MCF 10A (cell line): ENCODE data around the gene OLIG3. TPM values are rescaled to one million over a fixed set of nuclear protein-coding genes. Genes with fewer than 3 reads are reported as not detected.

Experiments
- BruUV-seq: library from RNA; stranded (reverse); fragments of 400-500 nt; replicated peaks from 2 replicates; lab custom pipeline; 2021; lab: Mats Ljungman, UMichigan
- CTCF ChIA-PET: fragments of 300-600 bp; sonication (Branson Sonifier 250); formaldehyde crosslinking; extraction: SDS; loops from one replicate; lab custom pipeline; 2021; ENCODE audit warnings: antibody characterized with exemption, inconsistent platforms; lab: Yijun Ruan, JAX
- POLR2A ChIA-PET: fragments of 300-600, 350-650 bp; sonication (Branson Sonifier 250); formaldehyde crosslinking; extraction: SDS; loops from one replicate; lab custom pipeline; 2020; ENCODE audit warnings: antibody characterized with exemption, inconsistent platforms; lab: Yijun Ruan, JAX
- DNase-seq: peaks from one replicate; pipeline ENCODE4 v3.0.0-alpha.2; 2018; ENCODE audit not compliant: unreplicated experiment
- H3K27ac Mint-ChIP-seq: one replicate; pipeline ENCODE4 v1.8.0; 2022; ENCODE audit warnings: mild to moderate bottlenecking, low read depth, mixed read lengths; ENCODE audit not compliant: unreplicated experiment
- H3K27me3 Mint-ChIP-seq: one replicate; pipeline ENCODE4 v1.8.0; 2022; ENCODE audit warnings: mixed read lengths; ENCODE audit not compliant: insufficient read depth, unreplicated experiment
- H3K36me3 Mint-ChIP-seq: one replicate; pipeline ENCODE4 v1.8.0; 2022; ENCODE audit warnings: mild to moderate bottlenecking, moderate library complexity, mixed read lengths; ENCODE audit not compliant: insufficient read depth, unreplicated experiment
- H3K4me1 Mint-ChIP-seq: one replicate; pipeline ENCODE4 v1.8.0; 2022; ENCODE audit warnings: mixed read lengths; ENCODE audit not compliant: insufficient read depth, unreplicated experiment
- H3K4me3 Mint-ChIP-seq: one replicate; pipeline ENCODE4 v1.8.0; 2022; ENCODE audit warnings: mild to moderate bottlenecking, moderate library complexity, mixed read lengths; ENCODE audit not compliant: unreplicated experiment
- H3K9me3 Mint-ChIP-seq: one replicate; pipeline ENCODE4 v1.8.0; 2022; ENCODE audit warnings: mixed read lengths; ENCODE audit not compliant: unreplicated experiment
- CTCF ChIP-seq: fragments of 200-600 bp; IDR thresholded peaks from one replicate; pipeline ENCODE4 v1.8.0; 2022; ENCODE audit warnings: antibody characterized with exemption, mild to moderate bottlenecking; ENCODE audit not compliant: unreplicated experiment
- intact Hi-C: fragments of 100-400 bp; cut with micrococcal nuclease; formaldehyde crosslinking; loops from 2 replicates; pipeline ENCODE4 v1.14.1; 2022
- total RNA-seq: library from RNA; stranded (reverse); gene quantifications from 2 replicates; pipeline ENCODE4 v1.2.3, GENCODE V29; 2022

Gene OLIG3
- total RNA-seq, 1 experiment from 2014 or later, result not detected

GRCh38 chr6:137514418-137514817 lies 20.2 kb upstream of the OLIG3 start:
- intact Hi-C loops, result no loop called here
- ChIA-PET CTCF (no interaction called here), POLR2A (interaction anchor here (0.6 kb wide), 1 partner anchor 11 kb away, joined by 3 read pairs; no protein-coding TSS in a partner anchor)
- H3K9me3 Mint-ChIP-seq, result no peaks in the 10 kb centered on the region
- peaks cover 5% of the 10 kb centered on the region for H3K4me1 Mint-ChIP-seq
- no peak for DNase-seq
- no peak overlapping the region for H3K27ac Mint-ChIP-seq
- H3K27me3 Mint-ChIP-seq, result peaks cover 81% of the 10 kb centered on the region
- no peaks in the 10 kb centered on the region for H3K36me3 Mint-ChIP-seq
- H3K4me3 Mint-ChIP-seq, result no peak overlapping the region
- no TSS peak for BruUV-seq
- no peak for TF ChIP-seq CTCF

- ChIA-PET CTCF (interaction anchor here (0.5 to 0.7 kb wide), 2 partner anchors 419 to 447 kb away, joined by 3 read pairs; no protein-coding TSS in a partner anchor), POLR2A (interaction anchor here (0.9 kb wide), 1 partner anchor 11 kb away, joined by 3 read pairs; no protein-coding TSS in a partner anchor)
- intact Hi-C loops, result no loop called here
- no peak for TF ChIP-seq CTCF
- H3K4me1 Mint-ChIP-seq, result peaks cover 5% of the 10 kb centered on the region
- no peaks in the 10 kb centered on the region for H3K36me3 Mint-ChIP-seq
- H3K4me3 Mint-ChIP-seq, result no peak overlapping the region
- no peak overlapping the region for H3K27ac Mint-ChIP-seq
- no peak for DNase-seq
- no TSS peak for BruUV-seq
- H3K27me3 Mint-ChIP-seq, result peaks cover 86% of the 10 kb centered on the region
- H3K9me3 Mint-ChIP-seq, result no peaks in the 10 kb centered on the region
These were observed 18.8 kb upstream of the OLIG3 start for GRCh38 chr6:137512757-137513605.

GRCh38 chr6:137510923-137511322 lies 16.7 kb upstream of the OLIG3 start:
- intact Hi-C loops, result no loop called here
- H3K36me3 Mint-ChIP-seq, result no peaks in the 10 kb centered on the region
- H3K27me3 Mint-ChIP-seq, result peaks cover 83% of the 10 kb centered on the region
- CTCF ChIA-PET, result interaction anchor here (0.9 kb wide), 1 partner anchor 44 kb away, joined by 6 read pairs; no protein-coding TSS in a partner anchor
- peaks cover 8% of the 10 kb centered on the region for H3K9me3 Mint-ChIP-seq
- POLR2A ChIA-PET, result no interaction called here
- H3K27ac Mint-ChIP-seq, result no peak overlapping the region
- H3K4me1 Mint-ChIP-seq, result no peaks in the 10 kb centered on the region
- no peak for TF ChIP-seq CTCF
- DNase-seq, result no peak
- no peak overlapping the region for H3K4me3 Mint-ChIP-seq
- BruUV-seq, result no TSS peak

- Mint-ChIP-seq H3K4me3 (no peak overlapping the region), H3K4me1 (peaks cover 4% of the 10 kb centered on the region), H3K36me3 (peaks cover 5% of the 10 kb centered on the region), H3K27ac (no peak overlapping the region), H3K9me3 (no peaks in the 10 kb centered on the region), H3K27me3 (peaks cover 33% of the 10 kb centered on the region)
- ChIA-PET CTCF (interaction anchor here (0.9 kb wide), 1 partner anchor 461 kb away, joined by 5 read pairs; no protein-coding TSS in a partner anchor), POLR2A (interaction anchor here (0.7 kb wide), 1 partner anchor 1411 kb away, joined by 3 read pairs; no protein-coding TSS in a partner anchor)
- DNase-seq, result no peak
- no TSS peak for BruUV-seq
- intact Hi-C loops, result no loop called here
- TF ChIP-seq CTCF, result no peak
These were observed 4.4 kb upstream of the OLIG3 start for GRCh38 chr6:137498481-137499190.
